Measurements from ENCODE around the gene CTSF. TPM values are rescaled to one million over a fixed set of nuclear protein-coding genes. Genes with fewer than 3 reads are reported as not detected.

Gene CTSF
- total and polyA plus RNA-seq, 2 of the 13 experiments (the other 11 are each of a cell fraction or from before 2014, with no cell fraction given) = not detected

DNA sequence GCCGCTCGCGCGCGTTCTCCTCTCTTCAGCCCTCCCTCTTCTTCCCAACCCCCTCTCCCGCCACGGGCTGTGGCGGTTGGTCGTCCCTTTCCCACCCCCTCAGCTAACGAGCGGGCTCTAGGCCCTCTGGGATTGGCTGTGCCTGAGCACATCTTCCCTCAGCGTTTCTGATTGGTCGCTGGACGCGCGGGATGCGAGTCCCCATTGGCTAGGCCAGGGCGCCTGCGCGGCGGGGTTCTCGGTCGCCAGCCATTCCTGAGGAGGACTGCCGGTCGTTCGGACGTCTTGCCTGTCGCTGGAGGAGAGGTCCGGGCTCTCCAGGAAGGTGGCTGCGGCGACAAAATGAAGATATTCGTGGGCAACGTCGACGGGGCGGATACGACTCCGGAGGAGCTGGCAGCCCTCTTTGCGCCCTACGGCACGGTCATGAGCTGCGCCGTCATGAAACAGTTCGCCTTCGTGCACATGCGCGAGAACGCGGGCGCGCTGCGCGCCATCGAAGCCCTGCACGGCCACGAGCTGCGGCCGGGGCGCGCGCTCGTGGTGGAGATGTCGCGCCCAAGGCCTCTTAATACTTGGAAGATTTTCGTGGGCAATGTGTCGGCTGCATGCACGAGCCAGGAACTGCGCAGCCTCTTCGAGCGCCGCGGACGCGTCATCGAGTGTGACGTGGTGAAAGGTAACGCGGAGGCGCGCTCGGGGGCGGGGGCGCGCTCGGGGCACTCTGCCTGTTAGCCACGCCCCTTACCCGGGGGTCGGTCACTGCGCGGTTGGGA lies 48.2 kb upstream of the CTSF start, which contains the start of gene RBM14 (continued):
- TF ChIP-seq, protein P1, sequence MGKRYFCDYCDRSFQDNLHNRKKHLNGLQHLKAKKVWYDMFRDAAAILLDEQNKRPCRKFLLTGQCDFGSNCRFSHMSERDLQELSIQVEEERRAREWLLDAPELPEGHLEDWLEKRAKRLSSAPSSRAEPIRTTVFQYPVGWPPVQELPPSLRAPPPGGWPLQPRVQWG (CRISPR knock-in tag; IDR thresholded peaks at IDR 0.05; ENCODE audit: borderline replicate concordance, low read depth) = no peak
- TF ChIP-seq HOXD1 (CRISPR knock-in tag; IDR thresholded peaks at IDR 0.05) (peak; percentile 78; the same call in 1 of the 2 replicates), ZSCAN9 (CRISPR knock-in tag; IDR thresholded peaks at IDR 0.05; ENCODE audit: borderline replicate concordance) (peak; percentile 76), KLF9 (CRISPR knock-in tag; IDR thresholded peaks at IDR 0.05; ENCODE audit: low read depth) (peak; percentile 50; the same call in 1 of the 2 replicates), ZNF564 (CRISPR knock-in tag; IDR thresholded peaks at IDR 0.05) (0 out of 2 replicates have a peak, but pooled peaks have one; percentile 77), TBP (CRISPR knock-in tag; IDR thresholded peaks at IDR 0.05) (no peak), ZNF121 (CRISPR knock-in tag; IDR thresholded peaks at IDR 0.05) (no peak), HMG20A (CRISPR knock-in tag; IDR thresholded peaks at IDR 0.05; ENCODE audit: borderline replicate concordance) (0 out of 2 replicates have a peak, but pooled peaks have one; percentile 28), JUNB (CRISPR knock-in tag; IDR thresholded peaks at IDR 0.05; ENCODE audit: borderline replicate concordance) (no peak), ETV6 (CRISPR knock-in tag; conservative IDR thresholded peaks at IDR 0.05) (no peak), RARA (CRISPR knock-in tag; IDR thresholded peaks at IDR 0.05) (no peak), GATAD1 (CRISPR knock-in tag; IDR thresholded peaks at IDR 0.05) (peak; percentile 90), ZMYM3 (CRISPR knock-in tag; IDR thresholded peaks at IDR 0.05) (no peak), TGIF2 (CRISPR knock-in tag; IDR thresholded peaks at IDR 0.05) (peak; percentile 71), CHCHD3 (CRISPR knock-in tag; IDR thresholded peaks at IDR 0.05) (no peak), RFX3 (CRISPR knock-in tag; IDR thresholded peaks at IDR 0.05) (no peak)
- TF ChIP-seq, protein P2, sequence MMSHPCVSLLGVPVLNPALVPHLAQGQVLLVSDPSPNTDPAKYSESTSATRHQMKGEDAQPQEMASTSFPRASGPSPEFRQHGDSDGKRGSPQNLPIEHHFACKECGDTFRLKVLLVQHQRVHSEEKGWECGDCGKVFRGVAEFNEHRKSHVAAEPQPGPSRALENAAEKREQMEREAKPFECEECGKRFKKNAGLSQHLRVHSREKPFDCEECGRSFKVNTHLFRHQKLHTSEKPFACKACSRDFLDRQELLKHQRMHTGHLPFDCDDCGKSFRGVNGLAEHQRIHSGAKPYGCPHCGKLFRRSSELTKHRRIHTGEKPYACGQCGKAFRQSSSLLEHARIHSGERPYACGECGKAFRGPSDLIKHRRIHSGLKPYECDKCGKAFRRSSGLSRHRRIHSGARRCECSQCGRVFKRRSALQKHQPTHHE (CRISPR knock-in tag; IDR thresholded peaks at IDR 0.05; ENCODE audit: borderline replicate concordance) = peak; percentile 67; the same call in 1 of the 2 replicates
- TF ChIP-seq, protein P3, sequence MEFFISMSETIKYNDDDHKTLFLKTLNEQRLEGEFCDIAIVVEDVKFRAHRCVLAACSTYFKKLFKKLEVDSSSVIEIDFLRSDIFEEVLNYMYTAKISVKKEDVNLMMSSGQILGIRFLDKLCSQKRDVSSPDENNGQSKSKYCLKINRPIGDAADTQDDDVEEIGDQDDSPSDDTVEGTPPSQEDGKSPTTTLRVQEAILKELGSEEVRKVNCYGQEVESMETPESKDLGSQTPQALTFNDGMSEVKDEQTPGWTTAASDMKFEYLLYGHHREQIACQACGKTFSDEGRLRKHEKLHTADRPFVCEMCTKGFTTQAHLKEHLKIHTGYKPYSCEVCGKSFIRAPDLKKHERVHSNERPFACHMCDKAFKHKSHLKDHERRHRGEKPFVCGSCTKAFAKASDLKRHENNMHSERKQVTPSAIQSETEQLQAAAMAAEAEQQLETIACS (CRISPR knock-in tag; IDR thresholded peaks at IDR 0.05) = peak; percentile 97
- TF ChIP-seq, protein P4, sequence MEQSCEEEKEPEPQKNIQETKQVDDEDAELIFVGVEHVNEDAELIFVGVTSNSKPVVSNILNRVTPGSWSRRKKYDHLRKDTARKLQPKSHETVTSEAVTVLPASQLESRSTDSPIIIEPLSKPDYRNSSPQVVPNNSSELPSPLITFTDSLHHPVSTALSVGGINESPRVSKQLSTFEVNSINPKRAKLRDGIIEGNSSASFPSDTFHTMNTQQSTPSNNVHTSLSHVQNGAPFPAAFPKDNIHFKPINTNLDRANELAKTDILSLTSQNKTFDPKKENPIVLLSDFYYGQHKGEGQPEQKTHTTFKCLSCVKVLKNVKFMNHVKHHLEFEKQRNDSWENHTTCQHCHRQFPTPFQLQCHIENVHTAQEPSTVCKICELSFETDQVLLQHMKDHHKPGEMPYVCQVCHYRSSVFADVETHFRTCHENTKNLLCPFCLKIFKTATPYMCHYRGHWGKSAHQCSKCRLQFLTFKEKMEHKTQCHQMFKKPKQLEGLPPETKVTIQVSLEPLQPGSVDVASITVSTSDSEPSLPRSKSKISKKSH (CRISPR knock-in tag; IDR thresholded peaks at IDR 0.05; ENCODE audit: borderline replicate concordance) = no peak
- TF ChIP-seq, protein P5, sequence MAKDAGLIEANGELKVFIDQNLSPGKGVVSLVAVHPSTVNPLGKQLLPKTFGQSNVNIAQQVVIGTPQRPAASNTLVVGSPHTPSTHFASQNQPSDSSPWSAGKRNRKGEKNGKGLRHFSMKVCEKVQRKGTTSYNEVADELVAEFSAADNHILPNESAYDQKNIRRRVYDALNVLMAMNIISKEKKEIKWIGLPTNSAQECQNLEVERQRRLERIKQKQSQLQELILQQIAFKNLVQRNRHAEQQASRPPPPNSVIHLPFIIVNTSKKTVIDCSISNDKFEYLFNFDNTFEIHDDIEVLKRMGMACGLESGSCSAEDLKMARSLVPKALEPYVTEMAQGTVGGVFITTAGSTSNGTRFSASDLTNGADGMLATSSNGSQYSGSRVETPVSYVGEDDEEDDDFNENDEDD (CRISPR knock-in tag; IDR thresholded peaks at IDR 0.05; ENCODE audit: borderline replicate concordance) = peak; percentile 96
- TF ChIP-seq, protein P6, sequence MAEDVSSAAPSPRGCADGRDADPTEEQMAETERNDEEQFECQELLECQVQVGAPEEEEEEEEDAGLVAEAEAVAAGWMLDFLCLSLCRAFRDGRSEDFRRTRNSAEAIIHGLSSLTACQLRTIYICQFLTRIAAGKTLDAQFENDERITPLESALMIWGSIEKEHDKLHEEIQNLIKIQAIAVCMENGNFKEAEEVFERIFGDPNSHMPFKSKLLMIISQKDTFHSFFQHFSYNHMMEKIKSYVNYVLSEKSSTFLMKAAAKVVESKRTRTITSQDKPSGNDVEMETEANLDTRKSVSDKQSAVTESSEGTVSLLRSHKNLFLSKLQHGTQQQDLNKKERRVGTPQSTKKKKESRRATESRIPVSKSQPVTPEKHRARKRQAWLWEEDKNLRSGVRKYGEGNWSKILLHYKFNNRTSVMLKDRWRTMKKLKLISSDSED (CRISPR knock-in tag; IDR thresholded peaks at IDR 0.05) = no peak
- TF ChIP-seq, protein P7, sequence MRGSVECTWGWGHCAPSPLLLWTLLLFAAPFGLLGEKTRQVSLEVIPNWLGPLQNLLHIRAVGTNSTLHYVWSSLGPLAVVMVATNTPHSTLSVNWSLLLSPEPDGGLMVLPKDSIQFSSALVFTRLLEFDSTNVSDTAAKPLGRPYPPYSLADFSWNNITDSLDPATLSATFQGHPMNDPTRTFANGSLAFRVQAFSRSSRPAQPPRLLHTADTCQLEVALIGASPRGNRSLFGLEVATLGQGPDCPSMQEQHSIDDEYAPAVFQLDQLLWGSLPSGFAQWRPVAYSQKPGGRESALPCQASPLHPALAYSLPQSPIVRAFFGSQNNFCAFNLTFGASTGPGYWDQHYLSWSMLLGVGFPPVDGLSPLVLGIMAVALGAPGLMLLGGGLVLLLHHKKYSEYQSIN (CRISPR knock-in tag; IDR thresholded peaks at IDR 0.05; ENCODE audit: borderline replicate concordance) = no peak
